K562 (cell line): ENCODE measurements around the gene ACKR2. TPM values are rescaled to one million over a fixed set of nuclear protein-coding genes. Genes with fewer than 3 reads are reported as not detected.
A peak's percentile ranks its signal among the peaks of the same experiment; 100 is the strongest.

ENCODE experiments used
- ATAC-seq: fragments of 200-7000 bp; cut with Tn5 transposase; 3 replicates; pipeline ENCODE4 v1.9.1; 2020; ENCODE audit warnings: moderate library complexity
- BruUV-seq: library from RNA; stranded (reverse); fragments of 400-500 nt; replicated peaks from 2 replicates; lab custom pipeline; 2021; lab: Mats Ljungman, UMichigan
- CTCF ChIA-PET: fragments of 300-600 bp; formaldehyde crosslinking; extraction: SDS; loops from one replicate; lab custom pipeline; 2021; ENCODE audit warnings: low intra/inter-chr PET ratio; lab: Yijun Ruan, JAX
- POLR2A ChIA-PET: fragments of 300-600, 350-650 bp; sonication (Branson Sonifier 250); formaldehyde crosslinking; extraction: SDS; loops from one replicate; lab custom pipeline; 2021; ENCODE audit warnings: antibody characterized with exemption, inconsistent platforms; lab: Yijun Ruan, JAX
- DNase-seq, 4 experiments: peaks; one replicate each; pipeline versions ENCODE4 v3.0.0 to v3.0.0-alpha.2; 2011 to 2018; ENCODE audit warnings: low spot score in 3 of 4, mixed read lengths in 3 of 4; ENCODE audit errors: extremely low read depth in 1 of 4
- FAIRE-seq: peaks from 2 replicates; lab custom pipeline; 2011; peaks lifted over from hg19 to GRCh38; lab: Jason Lieb, UNC
- H2AFZ ChIP-seq: 2 replicates; pipeline ENCODE4 v1.6.0; 2011; ENCODE audit warnings: low read depth, low read length, control low read depth, inconsistent platforms
- H3K27ac ChIP-seq: fragments of 200-600 bp; 3 replicates; pipeline ENCODE4 v1.8.0; 2011; ENCODE audit warnings: low read depth, mild to moderate bottlenecking, control low read depth, inconsistent platforms, low read length, moderate library complexity, mixed read lengths; ENCODE audit errors: extremely low read depth
- H3K27me3 ChIP-seq, 2 experiments: fragments of 300-600 bp in 1 of 2; 2 replicates in 1 of 2; 3 replicates in 1 of 2; pipeline versions ENCODE4 v1.6.0 to v1.8.0; 2011; ENCODE audit warnings: inconsistent platforms in 2 of 2, low read length in 2 of 2, mild to moderate bottlenecking in 1 of 2, mixed read lengths in 1 of 2, moderate library complexity in 1 of 2; ENCODE audit not compliant: control insufficient read depth in 2 of 2, insufficient read depth in 2 of 2
- H3K36me3 ChIP-seq: fragments of 300-600 bp; 3 replicates; pipeline ENCODE4 v1.8.0; 2011; ENCODE audit warnings: mild to moderate bottlenecking, low read length, inconsistent platforms; ENCODE audit not compliant: control insufficient read depth, insufficient read depth
- H3K4me1 ChIP-seq, 2 experiments: fragments of 200-600 bp in 1 of 2; replicated peaks in 1 of 2; 2 replicates in 1 of 2; 3 replicates in 1 of 2; pipeline versions ENCODE4 v1.5.1 to v1.8.0; 2011; ENCODE audit warnings: inconsistent platforms in 2 of 2, low read length in 2 of 2, mild to moderate bottlenecking in 1 of 2, mixed read lengths in 1 of 2, moderate library complexity in 1 of 2; ENCODE audit not compliant: control insufficient read depth in 2 of 2, insufficient read depth in 2 of 2
- H3K4me2 ChIP-seq: 2 replicates; pipeline ENCODE4 v1.6.1; 2011; ENCODE audit warnings: low read length, control low read depth, inconsistent platforms, mixed read lengths; ENCODE audit not compliant: insufficient read depth
- H3K4me3 ChIP-seq: fragments of 200-600 bp; sonication (generic), shearing (Covaris generic); 2 replicates; pipeline ENCODE4 v1.5.1; 2016; ENCODE audit warnings: control low read depth, inconsistent platforms
- H3K79me2 ChIP-seq: fragments of 200-600 bp; 3 replicates; pipeline ENCODE4 v1.8.0; 2011; ENCODE audit warnings: low read length, inconsistent platforms; ENCODE audit not compliant: control insufficient read depth, insufficient read depth
- H3K9ac ChIP-seq, 2 experiments: 2 replicates each; pipeline versions ENCODE4 v1.6.0 to v1.6.1; 2011; ENCODE audit warnings: low read depth in 2 of 2, low read length in 2 of 2, control low read depth in 1 of 2, inconsistent platforms in 1 of 2, mild to moderate bottlenecking in 1 of 2, mixed read lengths in 1 of 2; ENCODE audit not compliant: insufficient read depth in 1 of 2
- H3K9me1 ChIP-seq: one replicate; pipeline ENCODE4 v1.6.0; 2011; ENCODE audit warnings: inconsistent platforms, mild to moderate bottlenecking, low read length, moderate library complexity; ENCODE audit not compliant: control insufficient read depth, insufficient read depth
- H3K9me3 ChIP-seq: replicated peaks from 2 replicates; pipeline ENCODE4 v1.5.1; 2011; ENCODE audit warnings: low read depth, low read length, inconsistent platforms; ENCODE audit not compliant: control insufficient read depth, insufficient read depth
- H4K20me1 ChIP-seq: replicated peaks from 2 replicates; pipeline ENCODE4 v1.6.1; 2011; ENCODE audit warnings: low read length, inconsistent platforms, mixed read lengths; ENCODE audit not compliant: control insufficient read depth, insufficient read depth
- ASH1L ChIP-seq: fragments of 450-650 bp; IDR thresholded peaks from 2 replicates; pipeline ENCODE4 v1.6.1; 2018; ENCODE audit warnings: borderline replicate concordance, mild to moderate bottlenecking, low read depth; ENCODE audit not compliant: partially characterized antibody
- EHMT2 ChIP-seq: fragments of 450-650 bp; IDR thresholded peaks from 2 replicates; pipeline ENCODE4 v1.6.1; 2018; ENCODE audit warnings: antibody characterized with exemption
- ELF4 ChIP-seq: fragments of 450-650 bp; formaldehyde crosslinking; IDR thresholded peaks from 2 replicates; pipeline ENCODE4 v1.4.0; 2022; ENCODE audit warnings: missing genetic modification characterization
- SUPT5H ChIP-seq: fragments of 450-650 bp; IDR thresholded peaks from 2 replicates; pipeline ENCODE4 v1.6.1; 2016
- ZNF551 ChIP-seq: fragments of 250-450 bp; sonication (Bioruptor Pico); IDR thresholded peaks from 2 replicates; pipeline ENCODE4 v1.5.0; 2021; ENCODE audit warnings: mild to moderate bottlenecking, moderate library complexity
- ZNF644 ChIP-seq: fragments of 200-800 bp; sonication (Bioruptor generic); IDR thresholded peaks from 2 replicates; pipeline ENCODE4 v1.6.1; 2016; ENCODE audit warnings: low read depth, missing genetic modification characterization, missing compliant biosample characterization
- WGBS: fragments of 100-300 bp; shearing (Covaris generic); methylation state at CpG from one replicate; pipeline ENCODE4 v1.1.6; 2016; ENCODE audit warnings: low coverage, mixed read lengths; ENCODE audit not compliant: insufficient coverage; ENCODE audit errors: missing lambda C conversion rate; 5-methylcytosine and 5-hydroxymethylcytosine counted together
- in situ Hi-C: fragments of 300-500 bp; cut with MboI; formaldehyde crosslinking; loops from 4 replicates; pipeline ENCODE4 v1.15.0; 2018; ENCODE audit warnings: inconsistent platforms, mixed read lengths
- intact Hi-C: fragments of 100-400 bp; cut with micrococcal nuclease; formaldehyde crosslinking; loops from 2 replicates; pipeline ENCODE4 v1.14.2; 2022
- polyA plus RNA-seq, 8 experiments: library from polyadenylated mRNA; depleted of rRNA in 4 of 8; stranded (reverse) in 5 of 8; unstranded in 3 of 8; fragments of >200 nt; fragmentation: Nextera tagmentation in 2 of 8; fragmentation: Illumina TruSeq in 1 of 8; extraction: Ambion mirVana in 2 of 8; extraction: Trizol in 1 of 8; gene quantifications; 2 replicates each; pipeline versions ENCODE4 v1.2.1 to v1.2.3, GENCODE V29; 2011 to 2014; ENCODE audit warnings: inconsistent platforms in 1 of 8, missing spikeins in 1 of 8
- total RNA-seq, 7 experiments: library from RNA; depleted of rRNA in 6 of 7; stranded (reverse); fragments of >200 nt in 6 of 7; fragmentation: Illumina TruSeq in 2 of 7; extraction: Trizol in 2 of 7; gene quantifications; 2 replicates each; pipeline versions ENCODE4 v1.2.1 to v1.2.3, GENCODE V29; 2011 to 2021; ENCODE audit warnings: low replicate concordance in 1 of 7
- TF ChIP-seq, protein P1 (sequence below): sonication (generic); formaldehyde crosslinking; IDR thresholded peaks from 2 replicates; pipeline ENCODE4 v1.8.1; 2022; ENCODE audit warnings: missing genetic modification reagents
- TF ChIP-seq, protein P2 (sequence below): sonication (generic); formaldehyde crosslinking; IDR thresholded peaks from 2 replicates; pipeline ENCODE4 v1.8.1; 2023; ENCODE audit warnings: mild to moderate bottlenecking, missing genetic modification reagents, moderate library complexity
- TF ChIP-seq, protein P3 (sequence below), 2 experiments: fragments of 450-650 bp; conservative IDR thresholded peaks; 2 replicates each; pipeline ENCODE4 v1.6.1; 2017; ENCODE audit warnings: mild to moderate bottlenecking in 2 of 2, moderate library complexity in 2 of 2
- TF ChIP-seq, protein P4 (sequence below), 2 experiments: IDR thresholded peaks; 2 replicates each; pipeline ENCODE4 v1.6.1; 2011; ENCODE audit warnings: borderline replicate concordance in 1 of 2, control low read depth in 1 of 2, low read depth in 1 of 2, low read length in 1 of 2, mild to moderate bottlenecking in 1 of 2, mixed read lengths in 1 of 2, moderate library complexity in 1 of 2; ENCODE audit not compliant: insufficient read depth in 1 of 2, insufficient read length in 1 of 2, poor library complexity in 1 of 2, severe bottlenecking in 1 of 2; ENCODE audit errors: extremely low read depth in 1 of 2
- TF ChIP-seq, protein P5 (sequence below): sonication (generic); formaldehyde crosslinking; IDR thresholded peaks from 2 replicates; pipeline ENCODE4 v1.8.1; 2023; ENCODE audit warnings: mild to moderate bottlenecking, missing genetic modification reagents

Gene ACKR2
- total and polyA plus RNA-seq, 9 of the 15 experiments (the other 6 are each of a cell fraction or from before 2014, with no cell fraction given), result 0.03 to 0.69 (median 0.25) TPM; not detected in 1

DNA sequence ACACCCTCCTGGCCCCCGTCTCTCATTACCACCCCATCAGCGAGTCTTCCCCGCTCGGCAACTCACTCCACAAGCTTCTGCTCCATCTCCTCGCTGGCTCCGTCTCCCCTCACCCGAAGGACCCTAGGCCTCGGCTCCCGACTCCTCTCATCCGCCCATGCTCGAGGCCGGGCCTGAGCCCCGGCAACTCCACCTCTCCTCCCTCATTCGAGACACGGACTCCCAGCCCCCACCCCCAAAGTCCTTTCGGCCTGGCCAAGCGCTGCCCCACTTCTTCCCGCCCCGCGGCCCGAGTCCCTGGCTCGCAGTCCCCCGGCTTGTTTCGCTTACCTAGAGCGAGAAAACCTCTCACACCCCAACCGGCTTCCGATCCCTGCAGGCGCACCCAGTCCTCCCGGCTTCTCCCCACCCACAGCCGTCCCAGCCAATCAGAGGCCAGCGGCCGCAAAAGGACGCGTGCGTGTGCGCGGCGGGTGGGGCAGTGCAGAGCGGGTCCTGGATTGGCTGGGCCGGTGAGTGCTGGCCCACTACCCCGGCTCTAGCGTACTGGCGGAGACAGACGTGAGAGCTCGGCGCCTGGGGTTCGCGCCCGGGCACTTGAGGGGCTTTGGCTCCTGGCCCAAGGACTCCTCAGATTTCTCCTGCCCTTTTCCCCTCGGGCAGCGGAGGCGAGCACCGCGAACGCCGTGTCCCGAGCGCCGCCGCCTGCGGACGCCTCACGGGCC is 5.0 kb upstream of the ACKR2 start, which contains the start of gene HIGD1A:
HIGD1A (minus strand) TSS at position 385 of the 725 bp plus-strand sequence. CDS start 10,237 bp downstream, outside the sequence.
- ChIA-PET CTCF (no interaction called here), POLR2A (interaction anchor here (0.9 to 3.0 kb wide), 12 partner anchors 8 to 213 kb away, joined by 3 to 19 read pairs (median 4); no protein-coding TSS in a partner anchor)
- Histone ChIP-seq H4K20me1 (no peaks in the 10 kb centered on the region), H3K4me3 (peak within 1 kb of the TSS; percentile 75), H3K27me3 (no peaks in the 10 kb centered on the region), H3K4me2 (peak within 1 kb of the TSS; percentile 88), H3K27ac (peak within 1 kb of the TSS; percentile 83), H3K9ac (peak within 1 kb of the TSS; percentile 90 to 99), H3K9me3 (no peaks in the 10 kb centered on the region), H2AFZ (peak within 1 kb of the TSS; percentile 95), H3K4me1 (peaks cover 20 to 26% of the 10 kb centered on the region in 2 experiments; a peak in 4 of 5 replicates), H3K79me2 (peaks cover 51% of the 10 kb centered on the region), H3K36me3 (peaks cover 27% of the 10 kb centered on the region; the same call in 2 of the 3 replicates), H3K9me1 (no peaks in the 10 kb centered on the region)
- FAIRE-seq (peak; percentile 86), DNase-seq (peak; percentile 99 to 100 (median 100)), ATAC-seq (peak; percentile 98)
- BruUV-seq, result no TSS peak
- under 1% methylated on average over 62 of the region's 63 CpGs for WGBS
- in situ Hi-C loops (no loop called here), intact Hi-C loops (no loop called here)
- TF ChIP-seq, protein P1, sequence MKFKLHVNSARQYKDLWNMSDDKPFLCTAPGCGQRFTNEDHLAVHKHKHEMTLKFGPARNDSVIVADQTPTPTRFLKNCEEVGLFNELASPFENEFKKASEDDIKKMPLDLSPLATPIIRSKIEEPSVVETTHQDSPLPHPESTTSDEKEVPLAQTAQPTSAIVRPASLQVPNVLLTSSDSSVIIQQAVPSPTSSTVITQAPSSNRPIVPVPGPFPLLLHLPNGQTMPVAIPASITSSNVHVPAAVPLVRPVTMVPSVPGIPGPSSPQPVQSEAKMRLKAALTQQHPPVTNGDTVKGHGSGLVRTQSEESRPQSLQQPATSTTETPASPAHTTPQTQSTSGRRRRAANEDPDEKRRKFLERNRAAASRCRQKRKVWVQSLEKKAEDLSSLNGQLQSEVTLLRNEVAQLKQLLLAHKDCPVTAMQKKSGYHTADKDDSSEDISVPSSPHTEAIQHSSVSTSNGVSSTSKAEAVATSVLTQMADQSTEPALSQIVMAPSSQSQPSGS (CRISPR knock-in tag), result no peak
- TF ChIP-seq, protein P2, sequence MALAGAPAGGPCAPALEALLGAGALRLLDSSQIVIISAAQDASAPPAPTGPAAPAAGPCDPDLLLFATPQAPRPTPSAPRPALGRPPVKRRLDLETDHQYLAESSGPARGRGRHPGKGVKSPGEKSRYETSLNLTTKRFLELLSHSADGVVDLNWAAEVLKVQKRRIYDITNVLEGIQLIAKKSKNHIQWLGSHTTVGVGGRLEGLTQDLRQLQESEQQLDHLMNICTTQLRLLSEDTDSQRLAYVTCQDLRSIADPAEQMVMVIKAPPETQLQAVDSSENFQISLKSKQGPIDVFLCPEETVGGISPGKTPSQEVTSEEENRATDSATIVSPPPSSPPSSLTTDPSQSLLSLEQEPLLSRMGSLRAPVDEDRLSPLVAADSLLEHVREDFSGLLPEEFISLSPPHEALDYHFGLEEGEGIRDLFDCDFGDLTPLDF, result 0 out of 2 replicates have a peak, but pooled peaks have one; percentile 57
- TF ChIP-seq, protein P3, sequence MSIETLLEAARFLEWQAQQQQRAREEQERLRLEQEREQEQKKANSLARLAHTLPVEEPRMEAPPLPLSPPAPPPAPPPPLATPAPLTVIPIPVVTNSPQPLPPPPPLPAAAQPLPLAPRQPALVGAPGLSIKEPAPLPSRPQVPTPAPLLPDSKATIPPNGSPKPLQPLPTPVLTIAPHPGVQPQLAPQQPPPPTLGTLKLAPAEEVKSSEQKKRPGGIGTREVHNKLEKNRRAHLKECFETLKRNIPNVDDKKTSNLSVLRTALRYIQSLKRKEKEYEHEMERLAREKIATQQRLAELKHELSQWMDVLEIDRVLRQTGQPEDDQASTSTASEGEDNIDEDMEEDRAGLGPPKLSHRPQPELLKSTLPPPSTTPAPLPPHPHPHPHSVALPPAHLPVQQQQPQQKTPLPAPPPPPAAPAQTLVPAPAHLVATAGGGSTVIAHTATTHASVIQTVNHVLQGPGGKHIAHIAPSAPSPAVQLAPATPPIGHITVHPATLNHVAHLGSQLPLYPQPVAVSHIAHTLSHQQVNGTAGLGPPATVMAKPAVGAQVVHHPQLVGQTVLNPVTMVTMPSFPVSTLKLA (conservative IDR thresholded peaks at IDR 0.05), result peak; percentile 81 to 86
- no peak for TF ChIP-seq ASH1L
- peak; percentile 73 for TF ChIP-seq ZNF644 (tag)
- TF ChIP-seq, protein P4, sequence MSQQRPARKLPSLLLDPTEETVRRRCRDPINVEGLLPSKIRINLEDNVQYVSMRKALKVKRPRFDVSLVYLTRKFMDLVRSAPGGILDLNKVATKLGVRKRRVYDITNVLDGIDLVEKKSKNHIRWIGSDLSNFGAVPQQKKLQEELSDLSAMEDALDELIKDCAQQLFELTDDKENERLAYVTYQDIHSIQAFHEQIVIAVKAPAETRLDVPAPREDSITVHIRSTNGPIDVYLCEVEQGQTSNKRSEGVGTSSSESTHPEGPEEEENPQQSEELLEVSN (IDR thresholded peaks at IDR 0.05; ENCODE audit: borderline replicate concordance in 1 of 2, extremely low read depth in 1 of 2, insufficient read depth in 1 of 2, insufficient read length in 1 of 2, low read depth in 1 of 2, low read length in 1 of 2, poor library complexity in 1 of 2, severe bottlenecking in 1 of 2), result peak; percentile 25 to 83
- TF ChIP-seq ELF4 (CRISPR knock-in tag), result peak; percentile 62; the same call in 1 of the 2 replicates
- TF ChIP-seq, protein P5, sequence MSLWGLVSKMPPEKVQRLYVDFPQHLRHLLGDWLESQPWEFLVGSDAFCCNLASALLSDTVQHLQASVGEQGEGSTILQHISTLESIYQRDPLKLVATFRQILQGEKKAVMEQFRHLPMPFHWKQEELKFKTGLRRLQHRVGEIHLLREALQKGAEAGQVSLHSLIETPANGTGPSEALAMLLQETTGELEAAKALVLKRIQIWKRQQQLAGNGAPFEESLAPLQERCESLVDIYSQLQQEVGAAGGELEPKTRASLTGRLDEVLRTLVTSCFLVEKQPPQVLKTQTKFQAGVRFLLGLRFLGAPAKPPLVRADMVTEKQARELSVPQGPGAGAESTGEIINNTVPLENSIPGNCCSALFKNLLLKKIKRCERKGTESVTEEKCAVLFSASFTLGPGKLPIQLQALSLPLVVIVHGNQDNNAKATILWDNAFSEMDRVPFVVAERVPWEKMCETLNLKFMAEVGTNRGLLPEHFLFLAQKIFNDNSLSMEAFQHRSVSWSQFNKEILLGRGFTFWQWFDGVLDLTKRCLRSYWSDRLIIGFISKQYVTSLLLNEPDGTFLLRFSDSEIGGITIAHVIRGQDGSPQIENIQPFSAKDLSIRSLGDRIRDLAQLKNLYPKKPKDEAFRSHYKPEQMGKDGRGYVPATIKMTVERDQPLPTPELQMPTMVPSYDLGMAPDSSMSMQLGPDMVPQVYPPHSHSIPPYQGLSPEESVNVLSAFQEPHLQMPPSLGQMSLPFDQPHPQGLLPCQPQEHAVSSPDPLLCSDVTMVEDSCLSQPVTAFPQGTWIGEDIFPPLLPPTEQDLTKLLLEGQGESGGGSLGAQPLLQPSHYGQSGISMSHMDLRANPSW (CRISPR knock-in tag), result 0 out of 2 replicates have a peak, but pooled peaks have one; percentile 5
- no peak for TF ChIP-seq ZNF551
- peak; percentile 96 for TF ChIP-seq SUPT5H
- no peak for TF ChIP-seq EHMT2
